Muscle layer of colon (tissue), 2 donors: ENCODE data around the gene ITLN1.
"Not testable (repeated sequence)": the region's sequence is repeated elsewhere in the genome, so short reads cannot be mapped to it uniquely, and the experiment has no call there.

Source experiments
- H3K27ac ChIP-seq: one replicate; pipeline ENCODE4 v1.7.0; 2013; ENCODE audit warnings: low read depth, mild to moderate bottlenecking, low read length, moderate library complexity
- H3K27me3 ChIP-seq, 2 donors: one replicate each; pipeline ENCODE4 v1.7.0; 2013; ENCODE audit warnings: low read length in 2 of 2, mild to moderate bottlenecking in 2 of 2; ENCODE audit not compliant: insufficient read depth in 2 of 2, control insufficient read depth in 1 of 2
- H3K36me3 ChIP-seq: one replicate; pipeline ENCODE4 v1.7.0; 2013; ENCODE audit warnings: mild to moderate bottlenecking, low read length; ENCODE audit not compliant: insufficient read depth
- H3K4me1 ChIP-seq: one replicate; pipeline ENCODE4 v1.7.0; 2013; ENCODE audit warnings: mild to moderate bottlenecking, low read length; ENCODE audit not compliant: insufficient read depth
- H3K4me3 ChIP-seq, 2 donors: one replicate each; pipeline ENCODE4 v1.7.0; 2013; ENCODE audit warnings: low read length in 2 of 2, low read depth in 1 of 2, mild to moderate bottlenecking in 1 of 2, moderate library complexity in 1 of 2
- H3K9ac ChIP-seq: one replicate; pipeline ENCODE4 v1.7.0; 2013; ENCODE audit warnings: low read length
- H3K9me3 ChIP-seq: one replicate; pipeline ENCODE4 v1.7.0; 2013; ENCODE audit warnings: mild to moderate bottlenecking, low read length
- donor health status: abdominal sarcoma.
- donor health status: Adenocarcinoma of cecum.

The ITLN1 gene

DNA sequence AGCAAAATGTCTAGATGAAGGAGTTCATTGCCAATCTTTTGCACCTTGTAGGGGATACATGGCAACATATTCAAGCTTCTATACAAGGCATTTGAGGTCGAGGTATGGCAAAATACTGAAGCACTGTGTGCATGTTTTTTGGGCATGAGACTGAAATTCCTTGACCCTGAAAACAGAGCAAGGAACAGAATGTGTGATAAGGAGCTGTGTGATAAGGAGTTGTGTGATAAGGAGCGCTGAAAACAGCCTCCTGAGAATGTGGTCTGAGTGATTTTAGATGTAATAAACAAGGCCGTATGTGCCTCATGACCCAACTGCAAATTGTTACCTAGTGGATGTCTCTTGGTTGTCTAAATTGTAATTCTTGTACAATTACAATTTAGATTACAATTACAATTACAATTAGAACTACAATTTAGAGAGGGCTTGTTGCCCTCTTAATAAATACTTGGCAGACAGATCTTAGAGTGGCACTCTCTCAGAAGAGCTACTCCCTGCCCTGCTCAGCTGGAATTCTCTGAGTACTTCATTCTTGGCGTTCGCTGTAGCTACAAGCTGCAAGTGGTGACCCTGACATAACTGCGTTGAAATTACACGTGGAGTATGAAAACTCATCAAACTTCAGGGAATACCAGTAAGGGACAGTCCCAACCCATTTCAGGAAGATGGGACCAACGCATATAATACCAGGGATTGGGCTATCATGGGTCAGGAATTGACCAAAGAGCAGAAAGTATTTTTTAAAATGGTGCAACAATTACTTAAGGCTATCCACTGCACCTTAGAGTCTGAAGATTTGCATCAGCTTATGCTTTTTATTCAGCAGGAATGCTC, 20.0 kb upstream of the ITLN1 start:
- Histone ChIP-seq H3K9me3 (no peaks in the 10 kb centered on the region), H3K4me3 (no peak overlapping the region), H3K9ac (no peak overlapping the region), H3K4me1 (no peaks in the 10 kb centered on the region), H3K27me3 (no peaks in the 10 kb centered on the region), H3K36me3 (no peaks in the 10 kb centered on the region), H3K27ac (no peak overlapping the region)

DNA sequence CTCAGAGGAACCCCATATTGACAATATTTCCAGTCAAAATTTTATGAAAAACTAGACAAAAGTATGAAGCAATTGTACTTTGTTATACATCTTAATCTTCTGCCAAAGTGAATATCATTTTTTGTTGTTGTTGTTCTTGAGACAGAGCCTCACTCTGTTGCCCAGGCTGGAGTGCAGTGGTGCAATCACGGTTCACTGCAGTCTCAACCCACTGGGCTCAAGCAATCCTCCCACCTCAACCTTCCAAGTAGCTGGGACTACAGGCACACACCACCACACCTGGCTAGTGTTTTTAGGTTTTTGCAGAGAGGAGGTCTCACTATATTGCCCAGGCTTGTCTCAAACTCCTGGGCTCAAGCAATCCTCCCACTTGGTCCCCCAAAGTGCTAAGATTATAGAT, 17.3 kb upstream of the ITLN1 start:
- H3K4me3 ChIP-seq, H3K9me3 ChIP-seq, H3K4me1 ChIP-seq, H3K9ac ChIP-seq, H3K36me3 ChIP-seq, H3K27me3 ChIP-seq, H3K27ac ChIP-seq: not testable (repeated sequence)

DNA sequence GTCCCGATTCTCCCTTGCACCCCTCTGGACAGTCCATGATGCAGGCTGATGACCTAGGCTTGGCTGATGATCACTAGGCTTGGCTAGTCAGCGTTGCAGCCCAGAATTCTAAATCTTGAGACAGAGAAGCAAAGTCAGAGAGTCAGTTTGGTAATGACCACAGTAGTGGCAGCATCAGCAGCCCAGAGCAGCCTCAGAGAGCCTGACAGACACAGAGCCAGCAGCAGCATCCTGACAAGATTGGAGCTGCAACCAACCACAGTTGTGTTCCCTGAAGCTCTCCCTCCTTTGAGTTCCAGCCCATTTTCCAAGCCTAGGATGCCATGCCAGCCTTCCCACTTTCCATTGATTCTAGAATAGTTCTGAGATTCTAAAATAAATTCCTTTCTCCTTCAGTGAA, 16.8 kb upstream of the ITLN1 start:
- no peak overlapping the region for H3K9ac ChIP-seq
- H3K27me3 ChIP-seq: no peaks in the 10 kb centered on the region
- H3K27ac ChIP-seq: no peak overlapping the region
- no peaks in the 10 kb centered on the region for H3K9me3 ChIP-seq
- H3K4me1 ChIP-seq: no peaks in the 10 kb centered on the region
- no peaks in the 10 kb centered on the region for H3K36me3 ChIP-seq
- H3K4me3 ChIP-seq: no peak overlapping the region

DNA sequence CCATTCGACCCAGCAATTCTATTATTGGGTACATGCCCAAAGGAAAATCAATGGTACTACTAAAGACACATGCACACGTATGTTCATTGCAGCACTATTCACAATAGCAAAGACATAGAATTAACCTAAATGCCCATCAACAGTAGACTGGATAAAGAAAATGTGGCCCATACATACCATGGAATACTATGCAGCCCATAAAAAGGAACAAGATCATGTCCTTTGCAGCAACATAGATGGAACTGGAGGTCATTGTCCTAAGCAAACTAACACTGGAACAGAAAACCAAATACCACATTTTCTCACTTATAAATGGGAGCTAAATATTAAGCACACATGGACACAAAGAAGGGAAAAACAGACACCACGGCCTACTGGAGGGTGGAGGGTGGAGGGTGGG, 15.7 kb upstream of the ITLN1 start:
- H3K27ac ChIP-seq, H3K9ac ChIP-seq, H3K4me1 ChIP-seq, H3K36me3 ChIP-seq, H3K4me3 ChIP-seq, H3K27me3 ChIP-seq, H3K9me3 ChIP-seq: not testable (repeated sequence)

DNA sequence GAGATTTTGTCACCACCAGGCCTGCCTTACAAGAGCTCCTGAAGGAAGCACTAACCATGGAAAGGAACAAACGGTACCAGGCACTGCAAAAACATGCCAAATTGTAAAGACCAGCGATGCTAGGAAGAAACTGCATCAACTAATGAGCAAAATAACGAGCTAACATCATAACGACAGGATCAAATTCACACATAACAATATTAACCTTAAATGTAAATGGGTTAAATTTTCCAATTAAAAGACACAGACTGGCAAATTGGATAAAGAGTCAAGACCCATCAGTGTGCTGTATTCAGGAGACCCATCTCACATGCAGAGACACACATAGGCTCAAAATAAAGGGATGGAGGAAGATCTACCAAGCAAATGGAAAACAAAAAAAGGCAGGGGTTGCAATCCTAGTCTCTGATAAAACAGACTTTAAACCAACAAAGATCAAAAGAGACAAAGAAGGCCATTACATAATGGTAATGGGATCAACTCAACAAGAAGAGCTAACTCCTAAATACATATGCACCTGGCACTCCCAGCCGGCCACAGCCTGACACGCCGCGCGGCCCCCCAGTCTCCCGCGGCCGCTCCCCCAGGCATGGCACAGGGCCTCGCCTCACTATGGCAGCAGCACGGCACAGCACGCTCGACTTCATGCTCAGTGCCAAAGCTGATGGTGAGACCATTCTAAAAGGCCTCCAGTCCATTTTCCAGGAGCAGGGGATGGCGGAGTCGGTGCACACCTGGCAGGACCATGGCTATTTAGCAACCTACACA, 9.6 kb upstream of the ITLN1 start:
- H3K9me3 ChIP-seq, H3K9ac ChIP-seq, H3K27me3 ChIP-seq, H3K4me1 ChIP-seq, H3K36me3 ChIP-seq, H3K4me3 ChIP-seq, H3K27ac ChIP-seq: not testable (repeated sequence)

DNA sequence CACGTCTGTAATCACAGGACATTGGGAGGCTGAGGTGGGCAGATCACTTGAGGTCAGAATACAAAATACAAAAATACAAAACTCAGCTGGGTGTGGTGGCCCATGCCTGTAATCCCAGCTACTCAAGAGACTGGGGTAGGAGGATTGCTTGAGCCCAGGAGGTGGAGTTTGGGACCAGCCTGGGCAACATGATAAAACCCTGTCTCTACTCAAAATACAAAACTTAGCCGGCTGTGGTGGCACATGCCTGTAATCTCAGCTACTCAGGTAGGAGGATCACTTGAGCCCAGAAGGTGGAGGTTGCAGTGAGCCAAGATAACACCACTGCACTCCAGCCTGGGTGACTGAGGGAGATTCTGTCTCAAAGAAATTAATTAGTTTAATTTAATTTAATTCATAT, 6.5 kb upstream of the ITLN1 start:
- H3K4me3 ChIP-seq: no peak overlapping the region
- no peak overlapping the region for H3K27ac ChIP-seq
- H3K9me3 ChIP-seq: no peaks in the 10 kb centered on the region
- H3K27me3 ChIP-seq: no peaks in the 10 kb centered on the region
- H3K4me1 ChIP-seq: no peaks in the 10 kb centered on the region
- no peaks in the 10 kb centered on the region for H3K36me3 ChIP-seq
- no peak overlapping the region for H3K9ac ChIP-seq

DNA sequence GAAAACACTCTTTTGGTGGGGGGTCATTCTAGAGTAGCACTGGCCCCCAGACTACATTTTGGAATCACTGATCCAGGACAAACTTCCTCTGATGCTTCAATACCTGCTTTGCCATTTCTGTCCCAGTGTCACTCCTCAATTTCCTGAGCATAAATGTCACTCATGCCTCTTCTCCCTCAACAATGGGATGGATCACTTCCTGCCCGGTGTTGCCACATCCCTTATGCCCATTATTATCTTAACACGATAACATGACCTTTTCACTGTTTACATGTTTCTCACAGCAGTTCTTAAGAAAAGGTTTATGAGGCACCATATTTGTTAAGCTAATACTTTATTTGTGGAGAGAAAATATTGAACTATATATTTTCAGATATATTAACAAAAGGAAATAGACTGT, 3.9 kb upstream of the ITLN1 start:
- Histone ChIP-seq H3K4me1 (no peaks in the 10 kb centered on the region), H3K36me3 (no peaks in the 10 kb centered on the region), H3K9me3 (no peaks in the 10 kb centered on the region), H3K4me3 (no peak overlapping the region), H3K27me3 (no peaks in the 10 kb centered on the region), H3K27ac (no peak overlapping the region), H3K9ac (no peak overlapping the region)

DNA sequence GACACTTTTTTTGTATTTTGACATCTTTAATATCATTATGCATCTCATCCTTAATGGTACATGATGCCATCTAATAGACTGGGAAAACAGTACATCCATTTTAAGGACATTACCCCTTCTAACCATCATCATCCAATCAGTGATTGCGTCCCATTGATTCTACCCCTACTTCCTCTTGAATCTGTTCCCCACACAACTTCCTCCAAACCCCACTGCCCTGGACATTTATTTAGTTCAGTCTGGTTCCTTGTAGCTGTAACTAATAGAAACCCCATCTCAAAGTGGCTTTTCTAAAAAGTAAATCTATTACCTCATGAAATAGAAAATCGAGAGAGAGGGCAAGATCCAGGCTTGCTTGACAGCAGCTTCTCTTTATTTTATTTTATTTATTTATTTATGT, 2.1 kb upstream of the ITLN1 start:
- Histone ChIP-seq H3K4me3 (no peak overlapping the region), H3K36me3 (no peaks in the 10 kb centered on the region), H3K9ac (no peak overlapping the region), H3K9me3 (no peaks in the 10 kb centered on the region), H3K27me3 (no peaks in the 10 kb centered on the region), H3K27ac (no peak overlapping the region), H3K4me1 (no peaks in the 10 kb centered on the region)

DNA sequence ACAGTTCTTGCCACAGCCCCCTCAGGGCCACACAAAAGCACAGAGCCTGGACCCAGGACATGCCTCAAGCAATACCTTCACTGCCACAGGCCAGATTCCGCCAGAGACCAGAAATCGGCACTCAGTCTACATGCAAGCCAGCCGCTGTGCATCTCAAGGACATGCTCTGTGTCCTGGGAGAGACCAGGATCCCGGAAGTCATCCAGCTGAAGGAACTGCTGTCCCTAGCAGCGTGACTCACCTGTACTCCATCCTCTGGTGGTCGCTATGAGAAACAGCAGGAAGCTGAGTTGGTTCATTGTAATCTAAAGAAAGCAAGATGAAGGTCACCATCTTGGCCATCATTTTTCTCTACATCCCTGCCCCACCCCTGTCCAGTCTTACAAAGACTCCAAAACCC, 401 bp downstream of the ITLN1 start:
- Histone ChIP-seq H3K4me1 (no peaks in the 10 kb centered on the region), H3K27me3 (no peaks in the 10 kb centered on the region), H3K36me3 (no peaks in the 10 kb centered on the region), H3K9ac (no peak overlapping the region), H3K9me3 (no peaks in the 10 kb centered on the region), H3K27ac (no peak overlapping the region), H3K4me3 (no peak overlapping the region)

DNA sequence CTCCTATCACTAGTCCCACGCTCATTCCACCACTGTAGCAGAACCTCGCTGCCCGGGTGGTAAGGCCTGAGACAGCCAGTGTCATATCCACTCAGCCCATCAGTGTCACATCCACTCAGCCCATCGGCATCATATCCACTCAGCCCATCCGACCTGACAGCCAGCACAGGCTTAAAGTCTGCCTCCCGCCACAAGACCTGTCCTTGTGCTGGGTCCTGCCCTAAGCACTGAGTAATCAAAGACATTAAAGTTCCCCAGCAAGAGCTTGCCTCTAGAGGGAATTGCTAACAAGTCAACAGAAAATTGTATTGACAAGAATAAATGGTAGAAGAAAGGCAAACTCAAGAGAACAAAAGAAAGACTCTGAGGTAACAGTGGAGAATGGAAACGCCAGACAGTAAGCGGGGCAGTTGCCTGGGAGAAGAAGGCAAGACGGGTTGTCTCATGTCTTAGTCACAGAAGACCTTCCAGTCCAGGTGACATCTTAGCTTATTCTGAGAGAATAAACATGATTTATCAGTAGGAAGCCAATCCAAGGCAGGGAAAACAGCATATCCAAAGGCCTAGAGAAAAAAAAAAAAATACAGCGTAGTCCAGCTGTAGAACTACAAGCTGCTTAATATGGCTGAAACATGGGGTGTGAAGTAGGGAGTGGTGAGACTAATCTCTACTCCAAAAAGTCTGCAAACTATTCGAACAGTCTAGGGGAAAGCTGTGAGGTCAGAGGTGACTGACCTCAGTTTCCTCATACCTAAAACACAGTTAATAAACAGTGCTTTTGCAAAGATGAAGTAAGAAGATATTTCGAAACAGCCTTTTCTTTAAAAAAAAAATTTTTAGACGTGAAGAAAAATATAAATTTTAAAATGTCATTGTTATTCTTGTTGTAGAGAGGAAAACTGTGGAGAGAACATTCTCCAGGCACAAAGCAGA, 1.1 kb downstream of the ITLN1 start:
- no peak overlapping the region for H3K27ac ChIP-seq
- H3K9me3 ChIP-seq: no peaks in the 10 kb centered on the region
- H3K27me3 ChIP-seq: no peaks in the 10 kb centered on the region
- no peaks in the 10 kb centered on the region for H3K36me3 ChIP-seq
- H3K9ac ChIP-seq: no peak overlapping the region
- H3K4me3 ChIP-seq: no peak overlapping the region
- H3K4me1 ChIP-seq: no peaks in the 10 kb centered on the region

DNA sequence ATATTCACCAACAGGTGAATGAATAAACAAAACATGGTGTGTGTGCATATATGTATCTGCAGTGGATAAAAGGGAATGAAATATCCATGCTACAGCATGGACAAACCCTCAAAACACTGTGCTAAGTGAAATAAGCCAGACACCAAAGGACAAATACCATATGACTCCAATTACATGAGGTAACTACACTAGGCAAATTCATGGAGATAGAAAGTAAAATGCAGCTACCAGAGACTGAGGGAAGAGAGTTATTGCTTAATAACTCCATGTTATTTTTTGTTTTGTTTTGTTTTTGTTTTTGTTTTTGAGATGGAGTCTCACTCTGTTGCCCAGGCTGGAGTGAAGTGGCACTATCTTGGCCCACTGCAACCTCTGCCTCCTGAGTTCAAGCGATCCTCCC, 2.4 kb downstream of the ITLN1 start:
- Histone ChIP-seq H3K27ac (no peak overlapping the region), H3K4me1 (no peaks in the 10 kb centered on the region), H3K36me3 (no peaks in the 10 kb centered on the region), H3K4me3 (no peak overlapping the region), H3K27me3 (no peaks in the 10 kb centered on the region), H3K9me3 (no peaks in the 10 kb centered on the region), H3K9ac (no peak overlapping the region)
